HepG2 (cell line): ENCODE results near the gene STK24. TPM values are rescaled to one million over a fixed set of nuclear protein-coding genes. Genes with fewer than 3 reads are reported as not detected.

ENCODE experiments used
- AKAP8 ChIP-seq: sonication (generic); formaldehyde crosslinking; IDR thresholded peaks from 2 replicates; pipeline ENCODE4 v1.5.1; 2020; ENCODE audit warnings: mild to moderate bottlenecking, missing genetic modification reagents
- CC2D1A ChIP-seq: sonication (generic); formaldehyde crosslinking; IDR thresholded peaks from 2 replicates; pipeline ENCODE4 v1.8.1; 2023; ENCODE audit warnings: mild to moderate bottlenecking, missing genetic modification reagents
- HES4 ChIP-seq: sonication (generic); formaldehyde crosslinking; IDR thresholded peaks from 2 replicates; pipeline ENCODE4 v1.9.0; 2021; ENCODE audit warnings: mild to moderate bottlenecking, missing genetic modification reagents, borderline replicate concordance
- HNF1B ChIP-seq: sonication (generic); formaldehyde crosslinking; IDR thresholded peaks from 2 replicates; pipeline ENCODE4 v1.5.1; 2020; ENCODE audit warnings: mild to moderate bottlenecking, moderate library complexity, missing genetic modification reagents
- MYC ChIP-seq: sonication (generic); formaldehyde crosslinking; IDR thresholded peaks from 2 replicates; pipeline ENCODE4 v1.9.0; 2021; ENCODE audit warnings: missing genetic modification reagents, borderline replicate concordance
- ZNF609 ChIP-seq: sonication (generic); formaldehyde crosslinking; IDR thresholded peaks from 2 replicates; pipeline ENCODE4 v1.4.0; 2020; ENCODE audit warnings: mild to moderate bottlenecking, missing genetic modification reagents, borderline replicate concordance
- polyA plus RNA-seq, 8 experiments: library from polyadenylated mRNA; depleted of rRNA in 3 of 8; stranded (reverse) in 7 of 8; unstranded in 1 of 8; fragments of >200 nt; fragmentation: Illumina TruSeq in 4 of 8; extraction: Trizol in 4 of 8; gene quantifications; 2 replicates each; pipeline versions ENCODE4 v1.2.1 to v1.2.3, GENCODE V29; 2011 to 2016; ENCODE audit warnings: low read depth in 4 of 8, missing spikeins in 1 of 8, mixed read lengths in 1 of 8; ENCODE audit not compliant: insufficient read depth in 1 of 8
- total RNA-seq, 5 experiments: library from RNA; depleted of rRNA; stranded (reverse); fragments of >200 nt; fragmentation: Illumina TruSeq; extraction: Trizol; gene quantifications; 2 replicates each; pipeline ENCODE4 v1.2.3, GENCODE V29; 2016; ENCODE audit warnings: low read depth in 1 of 5
- TF ChIP-seq, protein P1 (sequence below): IDR thresholded peaks from 2 replicates; pipeline ENCODE4 v1.6.1; 2012; ENCODE audit warnings: low read length, improper control_type of control experiment
- TF ChIP-seq, protein P2 (sequence below): sonication (generic); formaldehyde crosslinking; IDR thresholded peaks from 2 replicates; pipeline ENCODE4; 2020; ENCODE audit warnings: missing genetic modification reagents, mild to moderate bottlenecking, borderline replicate concordance
- TF ChIP-seq, protein P3 (sequence below), 2 experiments: sonication (generic) in 1 of 2; formaldehyde crosslinking in 1 of 2; IDR thresholded peaks; 2 replicates each; pipeline versions ENCODE4 v1.4.0 to v1.6.1; 2016 to 2020; ENCODE audit warnings: borderline replicate concordance in 1 of 2, low read depth in 1 of 2, mild to moderate bottlenecking in 1 of 2, missing genetic modification reagents in 1 of 2

Gene STK24
- total and polyA plus RNA-seq, 2 of the 13 experiments (the other 11 are each of a cell fraction or from before 2014, with no cell fraction given), result 51.3 to 73.0 TPM

DNA sequence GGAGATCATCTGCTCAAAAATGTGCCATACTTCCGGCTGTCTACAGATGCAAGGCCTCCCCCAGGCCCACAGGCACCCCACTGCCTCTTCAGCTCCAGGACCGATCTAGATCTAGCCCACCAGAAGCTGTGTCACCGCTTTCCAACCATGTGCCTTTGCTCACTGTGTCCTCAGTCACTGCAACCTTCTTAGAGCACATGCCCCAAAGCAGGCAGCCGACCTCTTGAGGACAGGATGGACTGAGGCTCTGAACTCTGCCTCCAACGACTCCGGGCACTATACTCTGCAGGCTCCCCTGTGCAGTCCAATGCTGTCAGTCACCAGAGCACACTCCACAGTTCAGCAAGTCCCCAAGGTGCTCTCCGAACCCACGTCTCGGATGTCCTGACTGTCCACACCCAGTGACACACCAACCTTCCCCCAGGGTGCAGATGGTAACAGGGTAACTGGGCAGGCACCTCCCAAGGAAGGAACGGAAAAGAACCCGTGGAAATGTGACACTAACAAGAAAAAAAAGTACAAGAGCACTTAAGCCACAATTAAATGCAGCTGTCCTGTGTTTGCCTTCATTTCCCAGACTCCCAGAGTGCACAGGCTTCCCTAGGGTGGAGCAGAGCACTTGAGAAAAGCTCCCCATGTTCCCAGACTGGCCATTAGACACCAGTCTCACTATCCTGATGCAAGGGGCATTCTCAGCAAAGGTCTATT, 4.8 kb downstream of the STK24 start (continued):
- no peak for TF ChIP-seq HNF1B (CRISPR knock-in tag)
- TF ChIP-seq HES4 (CRISPR knock-in tag), result no peak
- no peak for TF ChIP-seq CC2D1A
- TF ChIP-seq MYC (CRISPR knock-in tag), result peak; percentile 67; the same call in 1 of the 2 replicates
- TF ChIP-seq, protein P1, sequence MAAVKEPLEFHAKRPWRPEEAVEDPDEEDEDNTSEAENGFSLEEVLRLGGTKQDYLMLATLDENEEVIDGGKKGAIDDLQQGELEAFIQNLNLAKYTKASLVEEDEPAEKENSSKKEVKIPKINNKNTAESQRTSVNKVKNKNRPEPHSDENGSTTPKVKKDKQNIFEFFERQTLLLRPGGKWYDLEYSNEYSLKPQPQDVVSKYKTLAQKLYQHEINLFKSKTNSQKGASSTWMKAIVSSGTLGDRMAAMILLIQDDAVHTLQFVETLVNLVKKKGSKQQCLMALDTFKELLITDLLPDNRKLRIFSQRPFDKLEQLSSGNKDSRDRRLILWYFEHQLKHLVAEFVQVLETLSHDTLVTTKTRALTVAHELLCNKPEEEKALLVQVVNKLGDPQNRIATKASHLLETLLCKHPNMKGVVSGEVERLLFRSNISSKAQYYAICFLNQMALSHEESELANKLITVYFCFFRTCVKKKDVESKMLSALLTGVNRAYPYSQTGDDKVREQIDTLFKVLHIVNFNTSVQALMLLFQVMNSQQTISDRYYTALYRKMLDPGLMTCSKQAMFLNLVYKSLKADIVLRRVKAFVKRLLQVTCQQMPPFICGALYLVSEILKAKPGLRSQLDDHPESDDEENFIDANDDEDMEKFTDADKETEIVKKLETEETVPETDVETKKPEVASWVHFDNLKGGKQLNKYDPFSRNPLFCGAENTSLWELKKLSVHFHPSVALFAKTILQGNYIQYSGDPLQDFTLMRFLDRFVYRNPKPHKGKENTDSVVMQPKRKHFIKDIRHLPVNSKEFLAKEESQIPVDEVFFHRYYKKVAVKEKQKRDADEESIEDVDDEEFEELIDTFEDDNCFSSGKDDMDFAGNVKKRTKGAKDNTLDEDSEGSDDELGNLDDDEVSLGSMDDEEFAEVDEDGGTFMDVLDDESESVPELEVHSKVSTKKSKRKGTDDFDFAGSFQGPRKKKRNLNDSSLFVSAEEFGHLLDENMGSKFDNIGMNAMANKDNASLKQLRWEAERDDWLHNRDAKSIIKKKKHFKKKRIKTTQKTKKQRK, result no peak
- TF ChIP-seq, protein P2, sequence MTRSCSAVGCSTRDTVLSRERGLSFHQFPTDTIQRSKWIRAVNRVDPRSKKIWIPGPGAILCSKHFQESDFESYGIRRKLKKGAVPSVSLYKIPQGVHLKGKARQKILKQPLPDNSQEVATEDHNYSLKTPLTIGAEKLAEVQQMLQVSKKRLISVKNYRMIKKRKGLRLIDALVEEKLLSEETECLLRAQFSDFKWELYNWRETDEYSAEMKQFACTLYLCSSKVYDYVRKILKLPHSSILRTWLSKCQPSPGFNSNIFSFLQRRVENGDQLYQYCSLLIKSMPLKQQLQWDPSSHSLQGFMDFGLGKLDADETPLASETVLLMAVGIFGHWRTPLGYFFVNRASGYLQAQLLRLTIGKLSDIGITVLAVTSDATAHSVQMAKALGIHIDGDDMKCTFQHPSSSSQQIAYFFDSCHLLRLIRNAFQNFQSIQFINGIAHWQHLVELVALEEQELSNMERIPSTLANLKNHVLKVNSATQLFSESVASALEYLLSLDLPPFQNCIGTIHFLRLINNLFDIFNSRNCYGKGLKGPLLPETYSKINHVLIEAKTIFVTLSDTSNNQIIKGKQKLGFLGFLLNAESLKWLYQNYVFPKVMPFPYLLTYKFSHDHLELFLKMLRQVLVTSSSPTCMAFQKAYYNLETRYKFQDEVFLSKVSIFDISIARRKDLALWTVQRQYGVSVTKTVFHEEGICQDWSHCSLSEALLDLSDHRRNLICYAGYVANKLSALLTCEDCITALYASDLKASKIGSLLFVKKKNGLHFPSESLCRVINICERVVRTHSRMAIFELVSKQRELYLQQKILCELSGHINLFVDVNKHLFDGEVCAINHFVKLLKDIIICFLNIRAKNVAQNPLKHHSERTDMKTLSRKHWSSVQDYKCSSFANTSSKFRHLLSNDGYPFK (CRISPR knock-in tag), result peak; percentile 41; the same call in 1 of the 2 replicates
- TF ChIP-seq AKAP8 (CRISPR knock-in tag), result peak; percentile 53; the same call in 1 of the 2 replicates
- TF ChIP-seq, protein P3, sequence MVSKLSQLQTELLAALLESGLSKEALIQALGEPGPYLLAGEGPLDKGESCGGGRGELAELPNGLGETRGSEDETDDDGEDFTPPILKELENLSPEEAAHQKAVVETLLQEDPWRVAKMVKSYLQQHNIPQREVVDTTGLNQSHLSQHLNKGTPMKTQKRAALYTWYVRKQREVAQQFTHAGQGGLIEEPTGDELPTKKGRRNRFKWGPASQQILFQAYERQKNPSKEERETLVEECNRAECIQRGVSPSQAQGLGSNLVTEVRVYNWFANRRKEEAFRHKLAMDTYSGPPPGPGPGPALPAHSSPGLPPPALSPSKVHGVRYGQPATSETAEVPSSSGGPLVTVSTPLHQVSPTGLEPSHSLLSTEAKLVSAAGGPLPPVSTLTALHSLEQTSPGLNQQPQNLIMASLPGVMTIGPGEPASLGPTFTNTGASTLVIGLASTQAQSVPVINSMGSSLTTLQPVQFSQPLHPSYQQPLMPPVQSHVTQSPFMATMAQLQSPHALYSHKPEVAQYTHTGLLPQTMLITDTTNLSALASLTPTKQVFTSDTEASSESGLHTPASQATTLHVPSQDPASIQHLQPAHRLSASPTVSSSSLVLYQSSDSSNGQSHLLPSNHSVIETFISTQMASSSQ (IDR thresholded peaks at IDR 0.05; ENCODE audit: low read depth), result no peak
- TF ChIP-seq, protein P3 (CRISPR knock-in tag; IDR thresholded peaks at IDR 0.05; ENCODE audit: borderline replicate concordance), result no peak
- no peak for TF ChIP-seq ZNF609 (CRISPR knock-in tag)
